Keratinocyte (primary cell): ENCODE measurements around the gene PLCG2. TPM values are rescaled to one million over a fixed set of nuclear protein-coding genes. Genes with fewer than 3 reads are reported as not detected.

Experiments used
- DNase-seq: peaks from one replicate; pipeline ENCODE4 v3.0.0-alpha.2; 2011; ENCODE audit warnings: low read depth, missing footprints, low spot score
- FAIRE-seq: peaks from 2 replicates; lab custom pipeline; 2011; peaks lifted over from hg19 to GRCh38; lab: Jason Lieb, UNC
- H2AFZ ChIP-seq: 2 replicates; pipeline ENCODE4 v1.6.0; 2012; ENCODE audit warnings: low read length, control low read depth, inconsistent platforms; ENCODE audit not compliant: control insufficient read depth
- H3K27ac ChIP-seq: 2 replicates; pipeline ENCODE4 v1.5.1; 2011; ENCODE audit warnings: low read length; ENCODE audit not compliant: control insufficient read depth, insufficient read depth
- H3K27me3 ChIP-seq: 3 replicates; pipeline ENCODE4 v1.6.0; 2011; ENCODE audit warnings: low read length; ENCODE audit not compliant: control insufficient read depth, insufficient read depth; ENCODE audit errors: extremely low read depth
- H3K36me3 ChIP-seq, 2 experiments: 2 replicates in 1 of 2; 3 replicates in 1 of 2; pipeline ENCODE4 v1.5.1; 2011; ENCODE audit warnings: low read length in 2 of 2, mild to moderate bottlenecking in 1 of 2; ENCODE audit not compliant: control insufficient read depth in 2 of 2, insufficient read depth in 2 of 2; ENCODE audit errors: extremely low read depth in 1 of 2
- H3K4me1 ChIP-seq: 3 replicates; pipeline ENCODE4 v1.5.1; 2011; ENCODE audit warnings: low read length; ENCODE audit not compliant: control insufficient read depth, insufficient read depth; ENCODE audit errors: extremely low read depth
- H3K4me2 ChIP-seq: 3 replicates; pipeline ENCODE4 v1.6.0; 2011; ENCODE audit warnings: low read depth, low read length; ENCODE audit not compliant: control insufficient read depth, insufficient read depth; ENCODE audit errors: extremely low read depth
- H3K4me3 ChIP-seq, 3 experiments: fragments of 200-600 bp in 1 of 3; sonication (generic) in 1 of 3; 2 replicates in 2 of 3; 3 replicates in 1 of 3; pipeline ENCODE4 v1.5.1; 2011 to 2016; ENCODE audit warnings: low read length in 3 of 3, mild to moderate bottlenecking in 3 of 3, control low read depth in 2 of 3, inconsistent platforms in 1 of 3, low read depth in 1 of 3, mixed read lengths in 1 of 3, mixed run types in 1 of 3, moderate library complexity in 1 of 3; ENCODE audit not compliant: control insufficient read depth in 2 of 3, insufficient read depth in 2 of 3; ENCODE audit errors: extremely low read depth in 1 of 3
- H3K79me2 ChIP-seq: 2 replicates; pipeline ENCODE4 v1.6.0; 2012; ENCODE audit warnings: low read length; ENCODE audit not compliant: control insufficient read depth, insufficient read depth
- H3K9ac ChIP-seq: 3 replicates; pipeline ENCODE4 v1.6.0; 2011; ENCODE audit warnings: low read length; ENCODE audit not compliant: control insufficient read depth, insufficient read depth; ENCODE audit errors: extremely low read depth
- H3K9me1 ChIP-seq: 3 replicates; pipeline ENCODE4 v1.6.0; 2011; ENCODE audit warnings: low read length; ENCODE audit not compliant: control insufficient read depth, insufficient read depth; ENCODE audit errors: extremely low read depth
- H3K9me3 ChIP-seq: 2 replicates; pipeline ENCODE4 v1.5.1; 2012; ENCODE audit warnings: low read depth, low read length; ENCODE audit not compliant: control insufficient read depth
- H4K20me1 ChIP-seq: 3 replicates; pipeline ENCODE4 v1.6.0; 2011; ENCODE audit warnings: low read length; ENCODE audit not compliant: control insufficient read depth, insufficient read depth; ENCODE audit errors: extremely low read depth
- CTCF ChIP-seq, 3 experiments: IDR thresholded peaks in 1 of 3; conservative IDR thresholded peaks in 1 of 3; optimal IDR thresholded peaks in 1 of 3; 2 replicates in 2 of 3; 3 replicates in 1 of 3; pipeline versions ENCODE3 to v1.5.1; 2011; ENCODE audit warnings: low read length in 3 of 3, mild to moderate bottlenecking in 3 of 3, moderate library complexity in 2 of 3, control low read depth in 1 of 3, inconsistent platforms in 1 of 3; ENCODE audit not compliant: insufficient read depth in 2 of 3; ENCODE audit errors: extremely low read depth in 1 of 3
- EZH2 ChIP-seq: IDR thresholded peaks from one replicate; pipeline ENCODE4 v1.6.1; 2012; ENCODE audit warnings: inconsistent platforms, mild to moderate bottlenecking, low read length, moderate library complexity
- dilution Hi-C: fragments of 300-500 bp; cut with MboI; formaldehyde crosslinking; loops from one replicate; pipeline ENCODE4 v1.7.0; 2020; ENCODE audit warnings: low sequenced_read_pairs; ENCODE audit not compliant: extremely low pct_ligation_motif_present
- polyA minus RNA-seq, 3 experiments: library from RNA; depleted of rRNA, polyadenylated mRNA; stranded (reverse); fragments of >200 nt; gene quantifications; 1 replicate in 1 of 3; 2 replicates in 1 of 3; 3 replicates in 1 of 3; pipeline ENCODE4 v1.2.3, GENCODE V29; 2011
- polyA plus RNA-seq, 5 experiments: library from polyadenylated mRNA; depleted of rRNA in 3 of 5; stranded (reverse) in 3 of 5; stranded (forward) in 1 of 5; unstranded in 1 of 5; fragments of >200 nt; gene quantifications; 1 replicate in 1 of 5; 2 replicates in 3 of 5; 3 replicates in 1 of 5; pipeline versions ENCODE4 v1.2.1 to v1.2.3, GENCODE V29; 2011 to 2012; ENCODE audit warnings: missing spikeins in 2 of 5, low read depth in 1 of 5, low replicate concordance in 1 of 5

The PLCG2 gene
- polyA plus RNA-seq (1.8 to 3.6 TPM (median 3.5 TPM) in 3 replicates), polyA minus RNA-seq (9.6 to 19.6 TPM (median 12.7 TPM) in 3 replicates)
- polyA plus RNA-seq (2011; ENCODE audit: low read depth): 1.7 TPM
- 2.2 and 2.6 TPM in 2 replicates for polyA plus RNA-seq (2011; cell fraction: cytosol; rRNA removed)
- 10.0 and 10.1 TPM in 2 replicates for polyA plus RNA-seq (2011; cell fraction: nucleus; rRNA removed)
- 1.2 and 1.7 TPM in 2 replicates for polyA plus RNA-seq (2012; ENCODE audit: low replicate concordance)
- 7.1 TPM for polyA minus RNA-seq (2011; cell fraction: cytosol; rRNA and poly(A)+ RNA removed)
- 7.9 and 9.2 TPM in 2 replicates for polyA minus RNA-seq (2011; cell fraction: nucleus; rRNA and poly(A)+ RNA removed)

GRCh38 chr16:81778861-81779535 is at the start of gene PLCG2:
PLCG2 (plus strand) TSS chr16:81779291; CDS start chr16:81785990, 6,699 bp downstream.
- H3K27me3 ChIP-seq: peaks cover 25% of the 10 kb centered on the region
- H3K9ac ChIP-seq: peak within 1 kb of the TSS; percentile 66

GRCh38 chr16:81729451-81729850 is 49.6 kb upstream of the PLCG2 start:
- H3K27ac ChIP-seq: no peak overlapping the region
- H3K9ac ChIP-seq: no peak overlapping the region
- no peaks in the 10 kb centered on the region for H3K27me3 ChIP-seq
- no peaks in the 10 kb centered on the region for H4K20me1 ChIP-seq
- H3K4me2 ChIP-seq: no peak overlapping the region
- peaks cover 10% of the 10 kb centered on the region for H3K4me1 ChIP-seq
- no peak for FAIRE-seq
- H3K9me3 ChIP-seq: no peaks in the 10 kb centered on the region
- no peak overlapping the region for H2AFZ ChIP-seq
- H3K36me3 ChIP-seq: no peaks in the 10 kb centered on the region
- no peak overlapping the region for H3K4me3 ChIP-seq
- TF ChIP-seq CTCF (optimal IDR thresholded peaks at IDR 0.05 in 1 of 3, IDR thresholded peaks at IDR 0.05 in 1 of 3, conservative IDR thresholded peaks at IDR 0.05 in 1 of 3; ENCODE audit: extremely low read depth in 1 of 3, insufficient read depth in 2 of 3, low read length in 3 of 3) (no peak), EZH2 (no peak)
- DNase-seq: no peak
- no peaks in the 10 kb centered on the region for H3K79me2 ChIP-seq
- no peaks in the 10 kb centered on the region for H3K9me1 ChIP-seq
- dilution Hi-C loops: no loop called here

More at GRCh38 chr16:81778861-81779535, at the start of gene PLCG2:
- Histone ChIP-seq H3K36me3 (peaks cover 0 to 2% of the 10 kb centered on the region in 2 experiments), H3K9me1 (no peaks in the 10 kb centered on the region), H3K9me3 (no peaks in the 10 kb centered on the region), H3K27ac (no peak within 1 kb of the TSS), H3K4me1 (peaks cover 4% of the 10 kb centered on the region), H4K20me1 (no peaks in the 10 kb centered on the region), H3K79me2 (no peaks in the 10 kb centered on the region), H3K4me3 (peak within 1 kb of the TSS; percentile 65 to 73 (median 67)), H3K4me2 (peak within 1 kb of the TSS; percentile 84), H2AFZ (peak within 1 kb of the TSS; percentile 86)
- FAIRE-seq: no peak
- DNase-seq: peak; percentile 38
- TF ChIP-seq CTCF (optimal IDR thresholded peaks at IDR 0.05 in 1 of 3, IDR thresholded peaks at IDR 0.05 in 1 of 3, conservative IDR thresholded peaks at IDR 0.05 in 1 of 3; ENCODE audit: extremely low read depth in 1 of 3, insufficient read depth in 2 of 3, low read length in 3 of 3) (no peak), EZH2 (no peak)
- dilution Hi-C loops: no loop called here
